HG02973 (cell line): ENCODE measurements around the gene MYH8.

ENCODE experiments used
- ATAC-seq: cut with Tn5 transposase; IDR thresholded peaks from one replicate; pipeline ENCODE4 v1.9.1; 2021; ENCODE audit warnings: moderate library complexity; ENCODE audit not compliant: unreplicated experiment

MYH8 gene

DNA sequence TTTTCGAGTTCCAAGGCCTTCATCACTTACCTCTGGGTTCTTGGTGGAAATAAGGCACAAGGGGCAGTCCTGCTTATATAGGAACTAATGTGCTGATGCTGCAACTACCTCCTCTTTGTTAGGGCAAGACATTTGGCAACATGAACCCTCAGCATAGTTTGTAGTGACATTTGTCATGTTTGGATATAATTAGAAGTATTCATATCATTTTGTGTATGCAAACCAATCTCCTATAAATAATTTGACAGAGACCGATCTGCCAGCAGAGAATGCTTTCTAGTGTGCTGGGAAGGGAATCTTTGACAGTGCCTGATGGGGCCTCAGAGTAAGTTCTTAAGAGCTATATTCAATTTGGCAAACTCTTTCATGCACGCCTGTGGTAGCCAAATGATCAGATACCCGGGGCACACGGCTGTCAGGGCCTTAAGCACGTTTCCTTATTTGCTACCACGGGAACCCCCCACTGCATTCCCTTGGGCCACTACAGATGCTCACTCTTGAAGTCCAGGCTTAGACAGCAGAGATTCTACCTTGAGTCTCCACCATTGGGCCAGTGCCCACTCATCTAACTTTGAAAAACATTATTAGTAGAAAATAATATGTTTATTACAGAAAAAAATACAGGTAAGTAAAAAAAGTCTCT, at the start of gene MYH8:
MYH8 (minus strand) TSS at position 51 of the 643 bp plus-strand sequence. CDS start 1,723 bp downstream, outside the sequence.
- no peak for ATAC-seq

DNA sequence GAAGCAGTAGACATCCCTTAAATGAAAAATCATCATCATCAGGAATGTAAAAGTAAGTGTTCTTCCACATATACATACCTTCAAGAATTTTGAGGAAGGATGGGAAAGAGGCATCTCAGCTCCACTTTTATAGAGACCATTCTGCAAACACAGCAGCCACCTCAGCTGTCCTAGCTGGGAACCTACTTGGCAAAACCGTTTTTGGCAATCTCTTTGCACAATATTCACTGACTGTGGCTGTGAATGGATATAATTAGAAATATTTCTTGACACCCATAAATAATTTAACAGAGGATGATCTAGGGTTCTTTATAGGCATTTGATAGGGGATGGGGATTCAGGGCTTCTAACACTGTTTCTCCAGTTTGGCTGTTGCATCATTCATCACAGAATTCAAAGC, 47.7 kb upstream of the MYH8 start, which contains the start of gene MYH4:
MYH4 (minus strand) TSS at position 101 of the 400 bp plus-strand sequence. CDS start 2,814 bp downstream, outside the sequence.
- no peak for ATAC-seq

DNA sequence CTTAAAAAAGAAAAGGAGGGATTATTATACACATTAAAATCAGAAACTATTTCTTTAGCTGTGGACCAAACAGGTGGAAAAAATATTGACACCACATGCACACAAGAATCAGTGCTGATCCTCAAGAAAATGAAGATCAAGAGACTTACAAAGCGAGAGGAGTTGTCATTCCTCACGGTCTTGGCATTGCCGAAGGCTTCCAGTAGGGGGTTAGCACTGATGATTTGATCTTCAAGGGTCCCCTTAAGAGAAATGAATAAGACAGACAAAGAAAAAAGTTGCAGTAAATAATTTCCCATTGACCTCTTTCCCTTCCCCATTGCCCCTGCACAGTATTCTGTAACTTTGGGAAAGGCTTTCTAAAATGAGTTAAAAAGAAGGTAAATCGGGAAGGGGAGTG, 41.7 kb upstream of the MYH8 start:
- ATAC-seq: no peak

DNA sequence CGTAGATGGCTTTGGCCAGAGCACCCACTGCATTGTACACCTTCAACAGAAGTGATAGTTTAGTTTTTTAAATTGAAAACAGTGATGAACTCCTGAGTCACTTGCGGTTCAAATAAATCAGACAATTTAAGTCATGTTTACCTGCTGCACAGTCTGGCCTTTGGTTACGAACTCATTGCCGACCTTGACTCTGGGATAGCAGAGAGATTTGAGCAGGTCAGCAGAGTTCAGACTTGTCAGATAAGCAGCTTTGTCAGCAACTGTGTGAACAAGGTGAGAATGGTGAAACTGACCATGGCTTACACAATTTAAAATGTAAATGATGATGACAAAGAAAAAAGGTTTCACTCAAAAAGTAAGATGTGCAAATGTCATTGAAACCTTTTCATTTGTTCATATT, 38.3 kb upstream of the MYH8 start:
- ATAC-seq: no peak

DNA sequence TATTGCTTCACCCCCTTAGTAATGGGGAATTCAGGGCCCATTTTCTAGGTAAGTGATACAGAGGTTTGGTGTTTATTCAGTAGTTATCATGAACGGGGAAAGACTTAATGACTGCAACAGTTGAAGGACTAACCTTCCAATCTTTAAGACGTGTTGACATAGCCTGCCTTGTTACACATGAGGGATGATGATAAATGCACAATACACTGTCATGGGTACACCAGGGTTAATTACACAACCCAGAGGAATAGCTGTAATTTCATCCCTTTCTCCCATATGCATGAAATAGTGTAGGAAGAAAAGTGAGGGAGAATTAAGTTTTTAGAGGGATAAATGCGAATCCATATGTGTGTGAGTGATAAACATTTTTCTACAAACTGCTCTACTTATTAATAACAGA, 37.0 kb upstream of the MYH8 start:
- ATAC-seq: no peak

DNA sequence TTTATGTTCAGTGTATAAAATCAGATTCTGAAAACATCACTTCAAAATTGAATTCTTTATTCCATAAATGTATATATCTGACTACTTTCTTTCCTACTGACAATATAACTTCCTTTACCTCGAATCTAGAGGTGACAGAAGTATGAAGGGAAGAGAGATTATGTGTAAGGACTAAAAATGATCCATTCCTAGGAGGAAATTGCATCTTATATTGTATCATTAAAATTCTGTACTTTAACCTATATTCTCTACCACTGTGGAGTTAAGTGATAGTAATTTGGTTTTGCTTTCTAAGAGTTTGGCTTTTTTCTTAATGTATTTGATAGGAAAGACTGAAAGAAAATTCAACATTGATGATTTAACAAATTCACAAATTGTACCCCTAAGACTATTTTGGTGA, 36.2 kb upstream of the MYH8 start:
- no peak for ATAC-seq

DNA sequence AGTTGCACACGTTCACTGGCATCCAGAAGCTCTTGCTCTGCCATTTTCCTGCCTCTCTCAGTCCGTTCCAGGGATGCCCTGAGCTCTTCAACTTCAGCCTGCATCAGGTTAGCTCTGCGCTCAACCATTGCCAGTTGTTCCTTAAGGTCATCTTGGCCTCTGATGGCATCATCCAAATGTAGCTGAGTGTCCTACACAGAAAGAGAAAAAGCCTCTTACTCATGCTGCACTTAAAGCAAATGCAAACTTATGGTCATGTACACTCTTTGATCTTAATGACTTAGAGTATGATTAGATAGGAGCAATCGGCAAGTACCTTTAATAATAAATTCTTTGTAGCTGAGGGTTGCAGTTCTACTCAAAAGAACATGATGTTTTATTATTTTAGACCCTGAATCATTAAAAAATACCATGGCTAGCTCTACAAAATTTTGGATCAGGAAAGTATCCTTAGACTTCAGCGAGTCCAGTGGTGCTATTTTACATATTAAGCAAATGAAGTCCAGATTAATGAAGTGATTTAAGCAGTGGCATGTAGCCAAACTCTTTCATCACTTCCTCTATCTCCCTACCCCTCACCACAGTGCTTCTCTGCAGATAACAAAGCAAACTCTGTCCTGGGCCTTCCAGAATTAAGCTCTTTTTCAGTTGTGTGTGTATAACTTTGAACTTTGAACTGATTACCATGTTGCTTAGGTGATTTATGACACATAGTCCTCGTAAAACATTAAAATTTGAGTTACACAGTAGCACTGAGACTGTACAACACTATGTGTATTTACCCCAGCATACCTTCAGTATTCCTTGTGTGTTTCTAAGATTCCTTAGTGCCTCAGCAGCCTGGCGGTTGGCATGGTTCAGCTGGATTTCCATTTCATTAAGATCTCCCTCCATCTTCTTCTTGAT, 25.5 kb upstream of the MYH8 start:
- no peak for ATAC-seq

DNA sequence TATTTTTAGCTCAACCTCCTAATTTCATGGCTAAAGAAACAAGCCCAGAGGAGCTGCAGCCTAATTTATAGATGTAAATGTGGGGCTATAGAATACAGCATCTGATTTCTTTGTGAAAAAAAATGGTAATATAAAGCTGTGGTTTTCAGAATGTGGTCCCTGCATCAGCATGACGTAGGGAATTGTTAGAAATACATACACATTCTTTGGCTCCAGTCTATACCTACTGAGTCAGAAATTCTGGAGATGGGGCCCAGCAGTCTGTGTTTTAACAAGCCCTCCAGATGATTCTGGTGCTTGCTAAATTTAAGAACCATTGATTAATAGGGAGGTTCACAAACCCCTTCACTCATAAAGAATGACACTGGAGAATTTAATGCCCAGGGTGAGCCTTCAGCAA, 18.1 kb upstream of the MYH8 start:
- no peak for ATAC-seq

DNA sequence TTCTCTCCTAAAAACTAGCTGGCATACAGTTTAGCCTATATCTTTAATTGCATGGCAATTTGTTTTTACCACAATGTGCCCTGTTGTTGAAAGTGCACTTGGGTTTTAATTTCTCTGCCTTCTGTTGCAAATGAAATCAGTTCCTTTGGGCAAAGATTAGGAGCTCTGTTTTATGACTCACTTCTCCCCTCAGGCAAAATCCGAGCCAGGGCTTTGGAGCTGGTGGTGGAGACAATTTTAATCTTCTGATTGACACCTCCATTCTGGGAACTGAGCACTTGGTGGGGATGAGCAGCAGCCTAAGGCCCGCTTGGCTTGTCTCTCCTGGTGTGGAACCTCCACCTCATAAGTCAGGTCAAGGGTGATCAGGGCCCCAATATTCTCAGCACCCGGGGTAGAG, 13.3 kb upstream of the MYH8 start:
- ATAC-seq: no peak

DNA sequence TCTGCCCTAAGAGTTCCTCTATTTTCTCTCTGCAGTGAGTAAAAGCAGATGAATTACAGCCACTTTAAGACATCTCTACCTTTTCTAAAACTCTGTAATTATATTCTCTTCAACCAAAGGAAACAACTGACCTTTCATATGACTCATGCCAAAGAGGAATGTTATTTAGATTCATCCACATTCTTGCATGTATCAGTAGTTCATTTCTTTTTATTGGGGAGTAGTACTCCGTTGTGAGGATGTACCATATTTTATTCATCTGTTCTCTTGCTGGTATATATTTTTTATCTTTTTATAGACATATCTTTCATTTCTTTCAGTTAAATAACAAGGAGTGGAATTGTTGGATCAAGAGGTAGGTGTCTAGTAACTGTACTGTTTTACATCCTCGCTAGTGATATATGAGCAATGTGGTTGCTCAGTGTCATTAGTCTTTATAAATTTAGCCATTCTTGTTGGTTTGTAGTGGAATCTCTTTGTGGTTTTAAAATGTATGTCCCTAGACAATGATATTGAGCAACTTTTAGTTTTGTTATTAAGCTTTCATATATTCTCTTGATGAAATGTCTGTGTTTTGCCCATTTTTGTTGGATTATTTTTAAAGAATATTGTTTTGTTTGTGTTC, 7.8 kb upstream of the MYH8 start:
- no peak for ATAC-seq

DNA sequence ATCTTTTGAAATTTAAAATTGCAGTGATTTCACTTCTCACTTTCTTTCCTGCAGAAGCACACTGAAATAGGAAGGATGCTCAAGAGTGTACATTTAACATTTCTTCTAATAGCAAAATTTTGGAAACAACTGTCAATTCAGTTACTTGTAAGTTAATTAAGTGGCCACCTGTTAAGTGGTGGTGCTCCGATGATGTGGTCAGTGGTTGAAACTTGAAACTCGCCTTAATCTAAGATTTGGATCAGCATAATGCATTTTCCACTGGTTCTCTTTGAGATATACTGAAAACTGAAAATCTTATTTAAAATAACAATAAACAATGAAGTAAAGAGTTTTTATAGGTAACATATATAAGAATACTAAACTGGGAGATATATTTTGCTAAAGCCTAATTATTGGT, 7.0 kb upstream of the MYH8 start:
- no peak for ATAC-seq

DNA sequence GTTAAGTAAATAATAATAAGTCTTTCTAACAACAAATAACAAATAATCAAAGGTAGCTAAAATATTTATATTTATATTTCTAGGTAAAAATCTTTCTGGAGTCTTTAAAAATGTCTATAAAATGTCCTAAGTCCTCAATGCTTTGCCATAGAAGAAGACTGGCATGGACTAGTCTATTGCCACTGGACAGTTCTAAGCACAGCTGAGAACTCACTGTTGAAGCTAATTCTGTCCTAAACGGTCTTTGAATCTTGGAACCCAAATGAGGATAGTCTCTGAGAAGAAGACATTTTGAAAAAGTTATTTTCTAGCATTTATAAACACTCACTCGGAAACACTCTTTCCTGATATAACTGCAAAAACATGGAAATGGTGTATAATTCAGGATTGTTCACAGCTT, 539 bp downstream of the MYH8 start:
- ATAC-seq: no peak

DNA sequence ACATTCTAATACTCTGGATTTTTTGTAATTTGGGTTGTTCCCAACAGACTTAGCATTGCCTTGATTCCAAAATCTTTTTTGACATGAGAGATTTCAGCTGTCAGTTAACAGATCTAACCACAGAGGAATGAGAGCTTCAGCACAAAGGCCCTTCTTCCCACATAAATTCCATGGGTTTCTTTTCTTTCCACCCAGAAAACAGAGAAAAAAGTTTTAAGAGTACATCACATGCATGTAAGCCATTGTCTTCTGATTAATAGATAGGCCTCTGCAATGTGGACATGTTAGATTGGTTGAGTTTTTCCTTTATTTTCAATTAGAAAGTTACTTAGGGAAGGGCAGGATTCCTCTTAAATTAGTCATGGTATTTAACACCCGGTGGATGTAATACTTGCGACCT, 939 bp downstream of the MYH8 start:
- ATAC-seq: no peak

DNA sequence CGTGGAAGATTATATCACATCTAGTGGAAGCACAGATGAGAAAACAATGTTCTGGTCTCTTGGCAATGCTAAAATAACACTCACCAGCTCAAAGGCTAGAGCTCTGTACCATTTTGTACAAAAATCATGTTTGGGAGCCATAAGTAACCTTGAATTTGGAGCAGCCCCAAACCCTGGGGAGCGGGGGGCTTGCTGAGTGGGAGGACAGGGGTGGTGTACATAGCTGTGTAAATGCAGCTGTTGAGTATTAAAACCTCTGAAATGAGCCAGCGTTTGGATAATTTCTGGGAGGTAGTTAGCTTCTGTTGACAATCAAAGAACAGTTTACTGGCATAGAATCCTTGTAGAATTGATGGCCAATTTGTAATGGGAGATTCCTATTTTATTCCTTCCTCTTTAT, 4.3 kb downstream of the MYH8 start:
- ATAC-seq: no peak

DNA sequence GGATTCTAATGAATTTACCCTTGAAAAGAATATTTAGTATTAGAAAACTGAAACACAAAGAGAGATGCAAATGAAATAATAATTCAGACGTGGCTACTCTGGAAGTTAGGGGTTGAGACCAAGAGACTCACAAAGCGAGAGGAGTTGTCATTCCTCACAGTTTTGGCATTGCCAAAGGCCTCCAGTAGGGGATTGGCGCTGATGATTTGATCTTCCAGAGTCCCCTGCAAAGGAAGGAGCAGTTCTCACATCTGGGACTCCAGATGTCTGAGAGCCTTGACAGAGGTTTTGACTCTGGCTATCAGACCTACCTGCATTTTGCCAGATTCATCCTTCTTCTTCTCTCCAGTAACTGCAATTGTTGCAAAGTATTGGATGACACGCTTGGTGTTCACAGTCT, 6.6 kb downstream of the MYH8 start:
- no peak for ATAC-seq

DNA sequence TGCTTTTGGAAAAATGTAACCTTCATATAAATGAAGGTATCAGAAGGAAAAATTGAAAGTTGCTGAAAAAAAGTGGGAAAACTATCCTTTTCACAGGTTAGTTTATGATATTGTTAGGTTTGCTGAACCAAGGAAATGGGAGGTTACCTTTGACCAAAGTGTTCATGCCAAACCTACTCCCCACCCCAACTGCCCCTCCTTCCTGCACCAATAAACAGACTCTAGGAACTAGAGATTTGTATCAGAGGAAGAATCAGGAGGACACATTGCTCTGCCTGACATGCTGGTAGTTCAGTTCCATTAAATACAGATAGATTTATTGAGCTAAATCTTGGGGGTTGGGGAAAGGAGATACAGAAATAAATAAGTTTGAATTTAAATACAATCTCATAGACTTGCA, 18.2 kb downstream of the MYH8 start:
- no peak for ATAC-seq

DNA sequence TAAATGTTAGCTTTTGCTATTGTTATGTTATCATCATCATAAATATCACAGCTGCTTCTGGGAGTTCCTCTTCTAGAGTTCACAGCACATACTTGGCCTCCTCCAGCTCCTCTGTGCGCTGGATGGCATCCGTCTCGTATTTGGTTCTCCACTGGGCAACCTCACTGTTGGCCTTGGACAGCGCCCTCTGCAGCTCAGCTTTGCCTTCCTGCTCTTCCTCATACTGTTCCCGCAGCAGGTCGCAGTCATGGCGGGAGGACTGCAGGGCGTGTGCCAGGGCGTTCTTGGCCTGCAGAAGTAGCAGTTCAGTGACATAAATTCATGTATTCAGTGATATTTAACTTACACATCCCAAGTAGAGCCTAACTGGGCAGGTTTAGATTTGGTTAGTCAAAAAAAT, 23.4 kb downstream of the MYH8 start:
- ATAC-seq: no peak

DNA sequence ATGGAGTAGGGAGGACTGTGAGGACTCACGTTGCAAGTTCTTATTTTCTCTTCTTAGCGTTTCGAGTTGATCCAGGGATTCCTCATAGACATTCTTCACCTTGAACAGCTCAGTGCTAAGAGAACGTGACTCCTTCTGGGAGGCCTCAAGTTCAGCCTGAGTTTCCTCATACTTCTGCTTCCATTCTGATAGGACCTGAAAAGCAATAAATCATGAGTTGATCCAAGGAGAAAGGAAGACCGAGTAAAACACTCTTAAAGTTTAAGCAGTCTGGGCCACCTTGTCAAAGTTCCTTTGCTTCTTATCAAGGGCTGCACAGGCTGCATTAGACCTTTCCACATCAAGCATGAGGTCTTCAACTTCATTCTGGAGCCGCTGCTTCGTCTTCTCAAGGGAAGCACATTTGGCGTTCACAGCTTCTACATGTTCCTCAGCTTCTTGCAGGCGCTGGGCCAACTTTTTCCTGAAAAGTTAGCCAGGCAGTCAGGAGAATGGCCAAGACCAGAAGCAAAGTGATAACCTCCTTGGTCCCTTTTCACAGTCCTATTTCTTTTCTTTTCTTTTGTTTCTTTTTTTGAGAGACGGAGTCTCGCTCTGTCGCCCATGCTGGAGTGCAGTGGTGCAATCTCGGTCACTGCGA, 25.1 kb downstream of the MYH8 start:
- ATAC-seq: no peak

DNA sequence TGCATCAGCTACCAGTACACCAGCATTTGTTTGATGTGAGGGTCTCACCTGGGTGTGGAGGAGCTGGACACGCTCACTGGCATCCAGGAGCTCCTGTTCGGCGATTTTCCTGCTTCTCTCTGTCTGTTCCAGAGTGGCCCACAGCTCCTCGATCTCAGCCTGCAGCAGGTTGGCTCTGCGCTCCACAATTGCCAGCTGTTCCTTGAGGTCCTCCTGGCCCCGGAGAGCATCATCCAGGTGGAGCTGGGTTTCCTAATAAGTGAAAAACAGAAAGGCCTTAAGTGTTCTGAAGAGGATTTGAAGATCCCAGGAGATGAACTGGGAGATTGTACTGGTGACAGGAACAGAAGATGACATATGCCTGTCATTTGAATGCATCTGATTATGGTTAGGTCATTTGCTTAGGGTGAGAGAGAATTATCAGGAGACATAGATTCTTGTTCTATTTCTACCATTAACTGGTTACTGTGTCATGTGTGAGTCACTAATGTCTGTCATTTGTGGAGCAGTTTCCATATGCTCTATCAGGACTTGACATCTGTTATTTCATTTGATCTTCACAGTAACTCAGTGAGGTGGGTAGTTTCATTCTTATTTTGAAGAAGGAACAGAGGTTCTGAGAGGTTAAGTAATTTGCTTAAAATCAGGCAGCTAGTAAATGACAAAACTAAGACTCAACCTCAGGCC, 27.4 kb downstream of the MYH8 start:
- ATAC-seq: no peak

DNA sequence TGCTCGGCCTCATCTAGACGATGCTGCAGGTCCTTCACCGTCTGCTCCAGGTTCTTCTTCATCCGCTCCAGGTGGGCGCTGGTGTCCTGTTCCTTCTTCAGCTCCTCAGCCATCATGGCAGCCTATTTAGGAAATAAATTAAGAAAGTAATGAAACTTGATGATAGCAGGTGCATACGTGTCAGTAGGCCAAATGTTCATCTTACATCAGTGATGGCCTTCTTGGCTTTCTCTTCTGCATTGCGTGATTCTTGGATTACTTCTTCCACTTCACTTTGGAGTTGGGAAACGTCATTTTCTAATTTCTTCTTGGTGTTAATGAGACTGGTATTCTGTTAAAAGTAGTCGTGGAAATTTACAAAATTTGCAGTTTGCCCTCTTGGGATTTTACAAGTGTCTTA, 28.9 kb downstream of the MYH8 start:
- ATAC-seq: no peak

DNA sequence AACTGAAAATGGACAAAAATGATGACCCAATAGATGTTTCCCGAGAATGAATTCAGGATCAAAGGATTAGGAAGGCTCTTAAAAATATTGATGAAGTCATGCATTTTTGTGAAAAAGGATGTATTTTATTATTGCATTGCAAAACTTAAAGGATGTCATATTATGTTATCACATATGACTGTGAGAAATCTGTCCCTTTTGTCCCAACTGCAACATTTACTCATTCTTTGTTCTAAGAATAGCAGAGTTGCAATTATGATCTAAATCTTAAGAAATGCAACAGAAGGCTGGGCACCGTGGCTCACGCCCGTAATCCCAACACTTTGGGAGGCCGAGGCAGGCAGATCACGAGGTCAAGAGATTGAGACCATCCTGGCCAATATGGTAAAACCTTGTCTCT, 35.9 kb downstream of the MYH8 start:
- no peak for ATAC-seq
